IPS DF 4.7 (cell line): Measurements from ENCODE around the gene PGRMC2.

Experiments used
- DNase-seq: peaks from one replicate; pipeline ENCODE4 v3.0.0-alpha.2; 2013; ENCODE audit warnings: low spot score; ENCODE audit errors: extremely low read depth

Gene PGRMC2

DNA sequence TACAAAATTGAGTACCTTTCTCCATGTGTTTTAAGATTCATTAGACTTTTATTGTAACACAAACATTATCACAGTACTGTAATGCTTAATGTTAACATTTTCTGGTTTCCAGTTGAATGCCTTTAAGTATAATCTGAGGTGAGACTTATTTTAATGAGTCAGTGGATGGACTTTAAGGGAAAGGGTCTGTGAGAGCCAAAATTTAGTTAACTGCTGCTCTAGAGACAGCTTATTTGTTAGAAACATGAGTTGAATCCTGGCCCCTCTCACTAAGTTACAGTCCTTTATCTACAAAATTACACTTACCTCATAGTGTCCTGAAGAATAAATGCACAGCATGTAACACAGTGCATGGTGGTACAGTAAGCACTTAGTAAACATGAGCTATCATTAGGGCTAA, 66.0 kb downstream of the PGRMC2 start:
- no peak for DNase-seq

DNA sequence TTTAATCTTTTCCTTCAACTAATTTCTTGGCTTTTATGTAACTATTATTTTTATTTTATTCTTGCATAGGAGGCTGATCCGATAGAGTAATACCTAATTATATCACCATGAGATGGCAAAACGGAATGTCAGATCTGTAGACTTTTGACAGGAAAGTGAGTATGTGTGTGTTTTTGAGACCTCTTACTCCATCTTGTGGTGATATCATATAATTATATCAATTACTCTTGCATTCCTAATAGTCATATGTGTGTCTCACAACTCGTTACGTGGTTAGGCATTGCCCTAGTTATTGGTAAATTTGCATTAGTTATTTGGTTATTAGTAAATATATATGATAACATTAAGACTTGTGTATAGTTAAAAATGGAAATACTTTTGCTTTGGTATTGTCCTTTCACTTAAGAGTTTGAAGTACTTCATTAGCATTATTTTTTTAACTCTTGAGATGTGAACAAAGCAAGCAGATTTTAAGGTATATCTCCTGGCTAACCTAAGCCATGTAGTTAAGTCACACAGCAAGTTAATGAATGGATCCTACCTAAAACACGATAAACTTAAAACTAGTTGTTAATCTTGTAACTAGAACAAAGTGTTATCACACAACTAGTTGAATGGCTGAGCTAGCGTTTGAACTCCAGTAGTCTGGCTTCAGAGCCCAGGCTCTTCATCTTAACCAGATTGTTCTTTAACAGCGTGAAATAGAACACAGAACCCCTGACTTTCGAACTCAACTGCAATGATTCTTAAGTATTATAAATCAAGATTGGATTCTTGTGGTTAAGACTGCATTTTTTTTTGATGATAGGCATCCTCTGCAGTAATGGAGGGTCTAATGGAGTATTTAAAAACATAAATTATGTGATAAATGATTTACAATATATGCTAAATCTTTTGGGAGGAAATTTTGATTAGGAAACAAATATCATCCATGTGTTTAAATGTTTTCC, 67.1 kb downstream of the PGRMC2 start:
- DNase-seq: no peak
